MV-4-11 (cell line): ENCODE measurements around the gene IGLL1.

Experiments
- DNase-seq: peaks from one replicate; lab custom pipeline; 2025; lab: John Stamatoyannopoulos, UW

The IGLL1 gene

GRCh38 chr22:23527971-23528740 is 51.9 kb downstream of the IGLL1 start:
- DNase-seq, result peak; percentile 89

- DNase-seq, result no peak
Observed at GRCh38 chr22:23526596-23527316, 53.3 kb downstream of the IGLL1 start.

GRCh38 chr22:23525510-23525909 is 54.6 kb downstream of the IGLL1 start:
- no peak for DNase-seq

- DNase-seq, result no peak
Observed at GRCh38 chr22:23524226-23524625, 55.9 kb downstream of the IGLL1 start.

- DNase-seq, result no peak
Observed at GRCh38 chr22:23523713-23524112, 56.4 kb downstream of the IGLL1 start.
